Fibroblast of the aortic adventitia (primary cell): ENCODE data around the gene TMEM61. TPM values are rescaled to one million over a fixed set of nuclear protein-coding genes. Genes with fewer than 3 reads are reported as not detected.

Experiments used
- DNase-seq: peaks from one replicate; pipeline ENCODE4 v3.0.0-alpha.2; 2010; ENCODE audit warnings: low read depth
- H3K4me3 ChIP-seq: 2 replicates; pipeline ENCODE4 v1.5.1; 2011; ENCODE audit warnings: low read depth, mild to moderate bottlenecking, control low read depth, low read length, moderate library complexity
- CTCF ChIP-seq: IDR thresholded peaks from 2 replicates; pipeline ENCODE4 v1.5.1; 2011; ENCODE audit warnings: mild to moderate bottlenecking, low read length, control low read depth, inconsistent platforms; ENCODE audit not compliant: insufficient read depth
- total RNA-seq: library from RNA; depleted of rRNA; stranded (reverse); fragments of >200 nt; gene quantifications from 2 replicates; pipeline ENCODE4 v1.2.3, GENCODE V29; 2012; ENCODE audit warnings: low replicate concordance

Gene TMEM61
- total RNA-seq, 1 donor: 0.18 TPM

GRCh38 chr1:54994355-54994990 is 14.0 kb downstream of the TMEM61 start:
- DNase-seq: no peak
- no peak for TF ChIP-seq CTCF
- H3K4me3 ChIP-seq: no peak overlapping the region

GRCh38 chr1:54995013-54995760 is 14.8 kb downstream of the TMEM61 start:
- no peak for DNase-seq
- no peak for TF ChIP-seq CTCF
- H3K4me3 ChIP-seq: no peak overlapping the region

DNA sequence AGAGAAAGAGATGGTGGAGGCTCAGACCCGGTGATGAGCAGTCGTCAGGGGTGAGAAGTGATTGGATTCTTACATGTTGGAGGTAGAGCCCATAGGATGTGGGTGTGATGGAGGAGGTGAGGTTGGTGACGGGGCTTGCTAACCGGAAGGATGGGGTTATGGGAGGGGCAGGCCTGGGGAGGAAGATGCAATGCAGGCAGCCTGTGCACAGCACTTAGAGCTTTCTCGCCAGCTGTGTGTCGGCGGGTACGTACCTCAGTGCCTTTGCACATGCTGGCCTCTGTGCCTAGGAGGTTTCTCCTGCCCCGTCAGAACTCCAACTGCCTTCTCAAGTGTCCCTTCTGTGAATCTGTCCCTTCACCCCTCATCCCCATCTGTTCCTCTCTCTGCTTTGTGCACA is 15.4 kb downstream of the TMEM61 start:
- no peak for TF ChIP-seq CTCF
- H3K4me3 ChIP-seq: no peak overlapping the region
- DNase-seq: no peak

GRCh38 chr1:54996359-54996868 is 16.0 kb downstream of the TMEM61 start:
- TF ChIP-seq CTCF: peak; percentile 82
- no peak overlapping the region for H3K4me3 ChIP-seq
- peak; percentile 63 for DNase-seq

GRCh38 chr1:54996869-54997710 is 16.7 kb downstream of the TMEM61 start:
- TF ChIP-seq CTCF: no peak
- DNase-seq: peak; percentile 1
- H3K4me3 ChIP-seq: no peak overlapping the region

DNA sequence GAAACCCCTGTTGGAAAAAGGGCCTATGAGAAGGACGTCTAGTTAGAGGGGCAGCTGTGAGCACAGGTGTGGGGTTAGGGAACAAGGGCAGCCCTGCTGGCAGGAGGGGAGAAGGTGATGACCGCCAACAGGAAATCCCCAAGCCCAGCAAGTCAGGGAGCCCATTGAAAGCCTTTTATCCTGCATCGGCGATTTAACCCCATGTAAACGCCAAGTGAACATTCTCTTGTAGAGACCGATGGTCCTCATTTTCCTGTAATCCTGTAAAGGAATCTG is 17.2 kb downstream of the TMEM61 start:
- no peak overlapping the region for H3K4me3 ChIP-seq
- no peak for DNase-seq
- TF ChIP-seq CTCF: no peak
